Measurements from ENCODE around the gene MT2A. TPM values are rescaled to one million over a fixed set of nuclear protein-coding genes. Genes with fewer than 3 reads are reported as not detected.

MT2A gene
- total RNA-seq, 3 donors from 2014 or later (not counting 1 experiment from before 2014, with no cell fraction given), result 33.0 to 81.5 (median 70.6) TPM

GRCh38 chr16:56611281-56611833 lies 3.0 kb downstream of the MT2A start:
- H3K27me3 ChIP-seq (ENCODE audit: control insufficient read depth, insufficient read depth, low read length), result no peaks in the 10 kb centered on the region
- no peak overlapping the region for H3K4me3 ChIP-seq (ENCODE audit: low read length)
- H3K27ac ChIP-seq (ENCODE audit: low read length), result peak overlapping the region; percentile 87
- Mint-ChIP-seq H3K36me3 (no peaks in the 10 kb centered on the region), H3K27me3 (ENCODE audit: low read depth in 2 of 2) (peaks cover 0 to 5% of the 10 kb centered on the region in 2 donors), H3K4me3 (peak overlapping the region; percentile 95), H3K27ac (peak overlapping the region; percentile 89 to 96), H3K9me3 (no peaks in the 10 kb centered on the region), H3K4me1 (peaks cover 48 to 51% of the 10 kb centered on the region in 2 donors)
- DNase-seq (no peak), ATAC-seq (no peak)
- intact Hi-C loops (cut with micrococcal nuclease), result no loop called here
- no peak for TF ChIP-seq CTCF (IDR thresholded peaks at IDR 0.05)
- no peaks in the 10 kb centered on the region for H3K9me3 ChIP-seq (ENCODE audit: control insufficient read depth, insufficient read depth, low read length)
- peaks cover 47% of the 10 kb centered on the region for H3K4me1 ChIP-seq (ENCODE audit: control insufficient read depth, insufficient read depth, low read length)
- WGBS (ENCODE audit: insufficient coverage), result 90% methylated on average over 2 of the region's 2 CpGs
- H3K36me3 ChIP-seq (ENCODE audit: control insufficient read depth, insufficient read depth, low read length), result no peaks in the 10 kb centered on the region

GRCh38 chr16:56613706-56614105 lies 5.3 kb downstream of the MT2A start:
- Histone ChIP-seq H3K9me3 (ENCODE audit: control insufficient read depth, insufficient read depth, low read length) (no peaks in the 10 kb centered on the region), H3K4me1 (ENCODE audit: control insufficient read depth, insufficient read depth, low read length) (peaks cover 38% of the 10 kb centered on the region), H3K36me3 (ENCODE audit: control insufficient read depth, insufficient read depth, low read length) (no peaks in the 10 kb centered on the region), H3K4me3 (ENCODE audit: low read length) (no peak overlapping the region), H3K27ac (ENCODE audit: low read length) (no peak overlapping the region), H3K27me3 (ENCODE audit: control insufficient read depth, insufficient read depth, low read length) (peaks cover 9% of the 10 kb centered on the region)
- TF ChIP-seq CTCF (IDR thresholded peaks at IDR 0.05), result no peak
- no peaks in the 10 kb centered on the region for H3K9me3 Mint-ChIP-seq
- peaks cover 8 to 18% of the 10 kb centered on the region in 2 donors for H3K27me3 Mint-ChIP-seq (ENCODE audit: low read depth in 2 of 2)
- peaks cover 28 to 38% of the 10 kb centered on the region in 2 donors for H3K4me1 Mint-ChIP-seq
- H3K27ac Mint-ChIP-seq, result no peak overlapping the region
- DNase-seq (no peak), ATAC-seq (no peak)
- intact Hi-C loops (cut with micrococcal nuclease), result no loop called here
- H3K36me3 Mint-ChIP-seq, result no peaks in the 10 kb centered on the region
- H3K4me3 Mint-ChIP-seq, result no peak overlapping the region

GRCh38 chr16:56614549-56614991 lies 6.2 kb downstream of the MT2A start:
- Mint-ChIP-seq H3K9me3 (no peaks in the 10 kb centered on the region), H3K27me3 (ENCODE audit: low read depth in 2 of 2) (peaks cover 17 to 24% of the 10 kb centered on the region in 2 donors), H3K27ac (no peak overlapping the region), H3K36me3 (no peaks in the 10 kb centered on the region), H3K4me3 (no peak overlapping the region), H3K4me1 (peaks cover 20 to 29% of the 10 kb centered on the region in 2 donors)
- DNase-seq (no peak), ATAC-seq (no peak)
- H3K36me3 ChIP-seq (ENCODE audit: control insufficient read depth, insufficient read depth, low read length), result no peaks in the 10 kb centered on the region
- no peak for TF ChIP-seq CTCF (IDR thresholded peaks at IDR 0.05)
- no peak overlapping the region for H3K27ac ChIP-seq (ENCODE audit: low read length)
- H3K9me3 ChIP-seq (ENCODE audit: control insufficient read depth, insufficient read depth, low read length), result no peaks in the 10 kb centered on the region
- no peak overlapping the region for H3K4me3 ChIP-seq (ENCODE audit: low read length)
- peaks cover 10% of the 10 kb centered on the region for H3K27me3 ChIP-seq (ENCODE audit: control insufficient read depth, insufficient read depth, low read length)
- H3K4me1 ChIP-seq (ENCODE audit: control insufficient read depth, insufficient read depth, low read length), result peaks cover 30% of the 10 kb centered on the region
- intact Hi-C loops (cut with micrococcal nuclease), result no loop called here

GRCh38 chr16:56615353-56615752 lies 7.0 kb downstream of the MT2A start:
- ATAC-seq (no peak), DNase-seq (no peak)
- H3K4me1 Mint-ChIP-seq, result peaks cover 12 to 22% of the 10 kb centered on the region in 2 donors

More at GRCh38 chr16:56615353-56615752, 7.0 kb downstream of the MT2A start:
- no peak overlapping the region for H3K27ac Mint-ChIP-seq
- Histone ChIP-seq H3K4me1 (ENCODE audit: control insufficient read depth, insufficient read depth, low read length) (peaks cover 22% of the 10 kb centered on the region), H3K36me3 (ENCODE audit: control insufficient read depth, insufficient read depth, low read length) (no peaks in the 10 kb centered on the region), H3K27ac (ENCODE audit: low read length) (no peak overlapping the region), H3K9me3 (ENCODE audit: control insufficient read depth, insufficient read depth, low read length) (no peaks in the 10 kb centered on the region), H3K27me3 (ENCODE audit: control insufficient read depth, insufficient read depth, low read length) (peaks cover 10% of the 10 kb centered on the region), H3K4me3 (ENCODE audit: low read length) (no peak overlapping the region)
- TF ChIP-seq CTCF (IDR thresholded peaks at IDR 0.05), result no peak
- H3K27me3 Mint-ChIP-seq (ENCODE audit: low read depth in 2 of 2), result peaks cover 19 to 28% of the 10 kb centered on the region in 2 donors
- intact Hi-C loops (cut with micrococcal nuclease), result no loop called here
- no peak overlapping the region for H3K4me3 Mint-ChIP-seq
- WGBS (ENCODE audit: insufficient coverage), result 100% methylated on average over 2 of the region's 3 CpGs
- no peaks in the 10 kb centered on the region for H3K9me3 Mint-ChIP-seq
- no peaks in the 10 kb centered on the region for H3K36me3 Mint-ChIP-seq

Measured in natural killer cell (primary cell).